Measurements from ENCODE around the gene DEFB116.
"Not testable (repeated sequence)": the region's sequence is repeated elsewhere in the genome, so short reads cannot be mapped to it uniquely, and the experiment has no call there.

The DEFB116 gene

GRCh38 chr20:31308535-31309162, at the start of gene DEFB116:
DEFB116 (minus strand) TSS chr20:31308585; CDS start chr20:31308585, 0 bp downstream.
- no peak for DNase-seq (ENCODE audit: low spot score)

GRCh38 chr20:31355981-31356380, 47.6 kb upstream of the DEFB116 start:
- DNase-seq (ENCODE audit: low spot score) = no peak

DNA sequence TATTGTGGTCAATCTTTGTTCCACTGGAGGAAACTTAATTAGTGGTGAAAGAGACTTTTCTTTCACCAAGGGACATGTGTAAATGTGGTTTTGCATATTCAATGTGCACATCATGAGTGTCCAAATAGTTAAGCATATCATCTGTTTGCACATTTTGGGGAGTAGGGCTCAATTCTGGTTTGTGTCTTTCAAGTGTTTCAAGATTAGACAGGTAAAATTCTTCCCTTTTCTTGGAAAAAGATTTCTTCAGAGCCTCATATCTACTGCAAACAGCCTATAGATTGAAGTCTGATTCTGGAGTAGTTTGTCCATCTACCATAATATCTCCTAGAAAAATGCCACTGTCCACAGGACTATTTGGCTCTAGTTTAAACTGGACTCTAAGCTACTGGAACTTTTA, 33.1 kb upstream of the DEFB116 start:
- DNase-seq (ENCODE audit: low spot score) = no peak

DNA sequence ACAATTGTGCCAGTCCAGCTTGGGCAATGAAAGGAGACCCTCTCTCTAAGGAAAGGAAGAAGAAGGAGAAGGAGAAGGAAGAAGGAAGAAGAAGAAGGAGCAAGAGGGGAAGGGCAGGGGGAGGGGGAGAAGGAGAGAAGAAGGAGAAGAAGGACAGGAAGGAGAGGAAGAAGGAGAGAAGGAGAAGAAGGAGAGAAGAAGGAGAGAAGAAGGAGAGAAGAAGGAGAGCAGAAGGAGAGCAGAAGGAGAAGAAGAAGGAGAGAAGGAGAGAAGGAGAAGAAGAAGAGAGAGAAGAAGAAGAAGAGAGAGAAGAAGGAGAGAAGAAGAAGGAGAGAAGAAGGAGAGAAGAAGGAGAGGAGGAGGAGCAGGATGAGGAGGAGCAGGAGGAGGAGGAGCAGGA, 22.5 kb upstream of the DEFB116 start:
- no peak for DNase-seq (ENCODE audit: low spot score)

DNA sequence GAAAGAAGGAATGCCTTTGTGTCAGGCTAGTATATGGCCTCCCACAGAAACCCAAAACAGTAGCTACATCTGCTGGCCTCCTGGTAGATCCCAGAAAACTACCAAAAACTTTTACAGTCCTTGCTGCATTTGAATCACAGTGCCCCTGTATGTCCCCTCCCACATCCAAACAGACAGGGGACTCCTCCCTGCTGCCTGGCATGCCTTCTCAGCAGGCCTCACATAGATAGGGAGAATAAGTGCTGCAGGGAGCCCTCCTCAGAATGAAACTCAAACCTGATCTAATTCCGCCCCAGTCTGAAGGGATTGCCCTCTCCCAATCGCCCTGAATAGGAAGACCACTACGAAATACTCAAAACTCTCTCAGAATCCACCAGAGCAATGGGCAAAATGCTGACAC, 14.1 kb upstream of the DEFB116 start:
- DNase-seq (ENCODE audit: low spot score) = no peak

- not testable (repeated sequence) for DNase-seq (ENCODE audit: low spot score)
These were observed 23.4 kb downstream of the DEFB116 start for GRCh38 chr20:31284964-31285363.

DNA sequence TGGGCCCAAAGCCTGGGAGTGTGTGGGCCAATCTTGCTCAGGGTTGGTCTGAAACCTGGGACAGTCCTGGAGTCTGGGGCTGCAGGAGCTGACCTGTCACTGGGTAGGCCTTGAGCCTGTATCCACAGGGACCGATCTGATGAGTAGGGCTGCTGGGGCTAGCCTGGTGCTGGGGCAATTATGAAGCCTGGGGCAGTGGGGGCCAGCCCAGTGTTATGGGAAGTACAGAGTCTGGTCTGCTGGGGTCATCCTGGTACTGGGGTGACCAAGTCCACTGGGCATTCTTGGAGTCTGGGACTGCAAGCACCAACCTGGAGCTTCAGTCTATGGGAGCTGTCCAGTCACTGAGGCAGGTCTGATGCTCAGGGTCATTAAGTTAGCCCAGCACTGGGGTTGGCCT, 30.2 kb downstream of the DEFB116 start:
- no peak for DNase-seq (ENCODE audit: low spot score)

- DNase-seq (ENCODE audit: low spot score) = no peak
These were observed 33.9 kb downstream of the DEFB116 start for GRCh38 chr20:31274441-31274840.

- DNase-seq (ENCODE audit: low spot score) = no peak
These were observed 48.0 kb downstream of the DEFB116 start for GRCh38 chr20:31260326-31260932.

- DNase-seq (ENCODE audit: low spot score) = no peak
These were observed 51.0 kb downstream of the DEFB116 start, which contains the start of gene DEFB115 for GRCh38 chr20:31257364-31257763. DEFB115 (plus strand) TSS chr20:31257664; CDS start chr20:31257664, 0 bp downstream.

- DNase-seq (ENCODE audit: low spot score) = no peak
These were observed 51.4 kb downstream of the DEFB116 start for GRCh38 chr20:31256959-31257358.
